ENCODE results near the gene CEP85L.
A peak's percentile ranks its signal among the peaks of the same experiment; 100 is the strongest.

CEP85L gene

DNA sequence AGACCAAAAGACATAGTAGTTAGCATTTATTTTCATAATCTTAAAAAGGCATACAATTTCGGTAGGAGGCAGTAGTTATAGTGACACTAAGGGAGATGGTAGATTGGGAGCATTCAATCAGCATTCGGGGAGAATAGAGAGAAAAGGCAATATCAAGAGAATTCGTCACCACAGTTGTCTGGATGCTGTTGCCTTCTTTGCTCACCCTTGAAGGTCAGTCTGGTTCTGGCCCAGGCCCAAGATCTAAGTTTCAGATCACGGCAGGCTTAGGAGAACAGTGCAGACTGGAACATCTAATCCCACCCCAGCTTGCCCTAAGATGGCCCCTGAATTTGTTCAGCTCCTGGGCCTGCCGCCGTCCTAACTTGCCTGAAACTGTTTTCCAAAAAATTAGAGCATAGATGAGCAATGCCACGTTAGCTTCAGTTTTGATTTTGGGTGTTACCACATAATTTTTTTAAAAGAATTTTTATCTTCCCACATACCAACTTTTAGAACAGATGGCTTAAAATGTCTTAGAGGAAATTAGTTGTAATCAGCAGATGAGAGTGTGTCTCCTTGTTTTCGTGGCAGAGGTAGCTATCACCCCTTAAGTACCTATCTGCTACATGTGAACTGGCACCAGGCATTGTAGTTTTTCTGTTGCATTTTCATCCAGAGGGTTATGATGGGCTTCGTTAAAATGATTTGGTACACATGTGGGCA is 8.3 kb upstream of the CEP85L start:
- DNase-seq: no peak

DNA sequence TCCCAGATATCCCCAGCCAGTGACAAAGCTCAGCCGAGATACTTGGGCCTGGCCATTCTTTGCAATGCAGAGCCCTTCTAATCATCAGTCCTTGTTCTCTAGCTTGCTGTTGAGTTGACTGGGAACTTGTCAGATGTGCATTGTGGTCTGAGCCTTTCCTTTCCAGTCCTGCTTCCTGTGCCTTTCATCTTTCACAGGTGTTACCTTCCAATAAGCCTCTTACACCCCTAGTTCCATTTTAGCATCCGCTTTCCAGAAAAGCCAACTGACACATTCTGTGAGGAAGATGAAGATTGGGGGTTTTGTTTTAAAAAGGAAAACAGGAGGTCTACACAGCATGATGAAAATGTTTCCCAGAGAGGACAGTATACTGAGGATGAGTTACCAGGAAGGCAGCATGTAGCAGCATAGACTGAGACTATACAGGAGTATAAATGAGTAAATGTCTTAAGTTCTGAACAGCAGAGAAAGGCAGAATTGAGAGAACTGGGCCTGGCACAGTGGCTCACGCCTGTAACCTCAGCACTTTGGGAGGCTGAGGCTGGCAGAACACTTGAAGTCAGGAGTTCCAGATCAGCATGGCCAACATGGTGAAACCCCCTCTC is 5.6 kb upstream of the CEP85L start:
- no peak for DNase-seq

DNA sequence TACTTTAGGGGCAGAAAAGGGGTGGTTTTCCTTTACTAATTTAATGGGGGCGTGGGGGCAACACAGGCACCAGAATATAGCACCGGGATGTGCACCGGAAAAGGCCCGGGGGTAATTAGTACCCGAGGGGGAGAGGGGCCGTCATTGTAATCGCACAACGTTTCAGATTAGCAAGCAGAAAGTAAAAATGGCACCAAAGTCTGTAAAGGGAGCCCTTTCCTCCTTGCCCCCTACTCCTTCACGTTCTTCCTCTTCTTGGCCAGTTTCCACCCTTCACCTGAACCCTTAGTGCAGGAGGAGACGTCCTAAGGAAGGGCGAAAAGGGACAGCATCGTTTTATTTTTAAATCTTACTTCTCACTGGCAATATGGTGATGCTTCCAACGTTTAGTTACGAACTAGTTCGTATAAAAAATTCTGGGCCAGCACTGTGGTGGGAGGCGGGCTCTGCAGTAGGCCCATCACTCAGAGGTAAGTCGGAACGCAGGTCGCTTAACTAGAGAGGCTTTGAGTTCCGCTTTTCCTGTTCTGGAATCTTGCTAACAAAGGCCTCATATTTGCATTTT is 742 bp upstream of the CEP85L start:
- no peak for DNase-seq

DNA sequence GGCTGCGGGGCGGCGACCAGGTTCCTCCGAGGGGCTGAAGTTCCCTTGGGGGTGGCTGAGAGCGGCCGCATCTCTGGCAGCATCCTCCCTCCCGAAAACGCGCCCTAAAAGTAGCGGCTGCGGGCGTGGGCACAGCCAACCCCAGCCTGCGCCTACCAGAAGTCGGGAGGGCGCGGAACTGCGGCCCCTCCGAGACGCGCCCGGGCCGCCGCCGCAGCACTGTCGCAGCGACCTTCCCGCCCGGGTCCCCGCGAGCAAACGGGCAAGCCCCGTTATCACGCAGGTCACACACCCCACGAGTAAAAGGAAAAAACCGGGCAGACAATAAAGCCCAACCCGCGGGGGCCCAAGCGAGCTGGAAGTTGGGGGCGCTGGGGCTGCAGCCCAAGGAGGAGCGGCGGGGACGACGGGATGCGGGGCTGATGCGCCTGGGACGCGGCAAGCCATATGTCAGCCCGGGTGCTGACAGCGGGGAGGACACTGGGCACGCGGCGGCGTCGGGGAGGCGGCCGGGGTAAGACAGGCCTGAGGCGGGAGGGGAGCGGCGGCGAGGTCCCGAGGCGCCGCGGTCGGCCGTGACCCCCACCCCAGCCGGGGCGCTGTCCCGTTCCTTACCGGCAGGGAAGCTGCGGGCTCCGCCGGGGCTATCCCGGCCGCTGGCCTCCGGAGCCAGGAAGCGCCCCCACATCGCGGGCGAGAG is 659 bp downstream of the CEP85L start:
- DNase-seq: peak; percentile 42

DNA sequence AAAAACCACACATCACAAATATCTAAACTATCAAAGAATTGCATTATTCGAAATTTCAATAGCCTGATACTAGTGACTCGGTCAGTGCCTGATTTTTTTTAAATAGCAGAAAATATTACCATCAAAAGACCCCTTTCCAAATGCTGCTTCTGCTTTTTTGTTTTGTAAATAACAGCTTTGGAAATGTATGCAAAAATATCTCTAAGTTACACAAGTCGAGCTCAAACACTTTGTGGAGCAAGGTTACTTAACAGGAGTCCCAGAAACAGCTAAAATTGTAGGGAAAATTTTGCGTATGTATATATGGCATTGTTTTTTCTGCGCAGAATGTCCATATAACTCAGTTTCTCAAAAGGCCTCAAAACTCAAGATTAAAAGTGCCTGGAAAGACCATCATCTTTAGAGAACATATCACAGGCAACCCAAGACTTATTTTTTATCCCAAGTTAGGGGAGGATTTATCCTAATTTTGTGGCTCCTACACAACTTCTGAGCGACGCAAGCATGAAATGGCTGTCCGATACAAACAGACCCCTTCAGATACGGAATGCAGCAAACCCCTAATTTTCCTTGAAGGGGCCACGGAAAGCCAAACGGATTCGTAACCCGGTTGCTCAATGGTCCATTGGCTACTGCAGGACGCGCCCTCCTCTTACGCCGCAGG is 1.3 kb downstream of the CEP85L start:
- no peak for DNase-seq

DNA sequence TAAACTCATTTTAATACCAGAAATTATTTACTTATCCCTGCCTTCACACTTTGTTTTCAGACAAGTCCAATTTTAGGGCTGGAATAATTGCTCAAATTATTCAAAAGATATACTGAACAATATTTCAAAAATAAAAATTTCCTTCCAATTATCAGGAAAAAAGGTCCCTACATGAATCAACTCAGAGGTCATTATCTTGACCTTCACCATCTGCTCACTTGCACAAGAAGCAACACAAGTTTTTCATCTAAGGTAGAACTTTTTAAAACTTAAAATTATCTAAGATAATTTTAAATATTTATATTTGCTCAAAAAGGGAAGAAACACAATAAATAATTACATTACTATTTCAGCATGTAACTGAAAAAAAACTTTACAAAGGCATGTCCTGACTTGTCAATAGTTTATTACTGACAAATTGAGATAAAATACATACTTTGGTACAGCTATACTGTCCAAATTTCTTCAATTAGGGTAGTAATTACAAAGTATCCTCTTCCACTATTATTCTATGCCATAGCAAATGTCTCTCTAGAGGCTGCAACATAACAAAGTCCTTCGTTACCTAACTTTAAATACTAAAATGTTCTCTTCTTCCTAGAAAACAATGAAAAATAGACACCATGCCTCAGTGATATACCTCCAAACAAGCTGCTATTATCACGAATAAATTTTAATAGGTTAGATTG is 2.4 kb downstream of the CEP85L start:
- DNase-seq: no peak

DNA sequence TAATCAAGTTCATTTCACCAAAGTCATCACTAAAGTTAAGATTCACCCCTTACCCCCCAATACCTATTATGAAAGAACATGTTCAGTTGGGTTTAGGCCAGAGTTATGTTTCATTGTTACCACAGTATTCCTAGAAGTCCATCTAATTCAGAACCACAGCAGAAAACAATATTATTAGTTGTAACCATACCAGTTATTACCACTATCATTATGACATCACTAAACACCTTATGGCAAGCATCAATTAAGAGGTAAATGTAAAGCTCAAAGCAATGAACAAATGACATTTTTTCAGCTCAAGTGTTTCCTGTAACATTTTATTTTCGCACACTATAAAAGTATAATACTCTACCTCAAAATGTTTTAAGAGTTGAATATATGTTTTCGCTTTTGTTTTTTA is 4.4 kb downstream of the CEP85L start:
- DNase-seq: no peak

DNA sequence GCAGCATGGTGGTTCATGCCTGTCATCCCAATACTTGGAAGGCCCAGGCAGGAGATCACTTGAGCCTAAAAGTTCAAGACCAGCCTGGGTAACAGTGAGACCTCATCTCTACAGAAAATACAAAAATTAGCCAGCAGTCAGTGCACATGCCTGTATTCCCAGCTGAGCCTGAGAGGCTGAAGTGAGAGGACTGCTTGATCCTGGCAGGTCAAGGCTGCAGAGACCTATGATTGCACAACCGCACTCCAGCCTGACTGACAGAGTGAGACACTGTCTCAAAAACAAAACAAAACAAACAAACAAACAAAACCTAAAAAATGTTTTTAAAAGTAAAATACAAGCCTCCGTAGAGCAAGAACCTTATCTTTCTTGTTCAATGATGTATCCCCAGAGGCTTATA is 6.0 kb downstream of the CEP85L start:
- DNase-seq: no peak

DNA sequence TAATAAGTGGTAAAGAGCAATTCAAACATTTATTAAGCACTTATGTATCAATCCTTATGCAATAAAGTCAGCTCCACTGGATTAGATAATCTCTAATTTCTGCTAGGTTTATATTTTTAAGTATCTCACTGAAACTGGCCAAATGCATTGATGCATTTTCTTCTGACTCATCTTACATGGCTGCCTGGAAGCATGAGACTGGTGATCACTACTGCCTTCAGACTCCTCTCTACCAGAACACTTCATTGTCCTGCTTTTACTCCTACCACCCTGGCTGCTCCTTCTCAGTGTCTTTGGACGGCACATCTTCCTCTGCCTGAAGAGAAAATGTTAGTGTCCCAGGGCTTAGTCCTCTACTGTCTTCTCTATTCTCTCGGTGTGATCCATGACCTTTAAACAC is 7.4 kb downstream of the CEP85L start:
- no peak for DNase-seq

DNA sequence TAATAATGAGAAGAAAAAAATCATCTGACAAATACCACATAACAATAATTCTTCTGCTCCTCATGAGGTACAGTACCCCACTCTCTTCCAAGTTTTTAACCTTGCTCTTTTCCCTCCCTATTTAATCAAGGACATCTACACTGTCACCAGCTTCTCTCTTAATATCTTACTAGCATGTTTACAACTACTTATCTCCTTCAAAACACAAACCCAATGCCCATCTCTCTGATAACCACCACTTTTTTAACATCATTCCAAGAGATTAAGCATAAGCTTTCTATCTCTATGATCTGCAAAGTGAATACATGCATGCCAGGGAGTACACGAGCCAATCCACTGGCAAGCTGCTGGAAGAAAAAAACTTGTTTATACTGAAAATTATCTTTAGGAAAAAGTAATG is 10.3 kb downstream of the CEP85L start:
- DNase-seq: no peak

DNA sequence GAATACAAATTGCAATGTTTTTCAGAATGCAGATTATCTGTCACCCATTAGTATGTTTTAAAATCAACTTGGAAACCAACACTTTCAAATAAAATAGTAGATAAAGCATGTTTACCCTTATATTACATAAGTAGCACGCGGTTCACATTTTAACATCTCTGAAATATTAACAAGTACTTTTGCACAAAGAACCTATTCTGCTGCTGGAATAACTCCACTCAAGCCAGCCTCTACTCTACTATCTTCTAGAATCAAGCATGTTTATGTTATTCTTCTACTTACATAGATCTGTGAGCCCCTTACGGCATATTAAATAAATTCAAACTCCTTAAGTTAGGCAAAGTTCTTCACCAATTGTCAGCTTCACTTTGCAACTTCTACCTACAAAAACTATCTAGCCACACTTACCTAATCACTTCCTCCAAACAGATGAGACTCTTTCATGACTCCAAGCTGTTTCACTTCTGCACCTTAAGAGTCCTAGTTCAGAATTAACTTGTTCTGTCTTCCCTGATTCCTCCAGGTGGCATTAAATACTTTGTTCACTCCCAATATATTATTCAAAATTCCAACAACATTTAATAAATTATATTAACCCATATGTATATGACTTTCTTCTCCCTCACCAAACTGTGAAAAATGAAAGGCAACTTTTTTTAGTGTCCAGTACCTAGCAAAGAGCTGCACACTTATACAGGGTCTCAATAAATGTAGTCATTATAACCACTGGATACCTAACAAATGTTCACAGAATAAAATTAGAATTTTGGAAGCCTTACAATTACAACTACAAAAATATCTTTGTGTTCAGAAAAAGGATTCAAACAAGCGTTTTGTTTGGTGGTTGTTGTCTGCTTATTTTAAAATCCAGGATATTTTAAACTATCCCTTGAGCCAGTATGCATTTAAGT is 12.1 kb downstream of the CEP85L start:
- no peak for DNase-seq

DNA sequence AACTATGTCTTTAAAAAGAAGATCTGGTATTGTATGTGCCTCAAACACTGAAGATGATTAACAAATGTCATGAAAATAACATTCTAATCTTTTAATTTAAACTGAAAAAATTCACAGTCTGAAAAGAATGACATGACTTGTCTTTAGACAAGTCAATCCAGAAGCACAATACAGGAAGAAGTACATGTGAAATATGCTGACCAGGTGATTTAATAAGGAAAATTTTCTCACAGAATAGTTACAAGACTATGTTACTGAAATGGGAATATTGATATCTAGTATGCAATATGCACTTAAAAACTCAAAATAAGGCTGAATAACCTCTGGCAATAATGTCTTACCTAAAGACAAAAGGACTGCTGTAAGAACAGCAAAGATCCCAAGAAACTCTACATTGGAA is 13.1 kb downstream of the CEP85L start:
- no peak for DNase-seq

DNA sequence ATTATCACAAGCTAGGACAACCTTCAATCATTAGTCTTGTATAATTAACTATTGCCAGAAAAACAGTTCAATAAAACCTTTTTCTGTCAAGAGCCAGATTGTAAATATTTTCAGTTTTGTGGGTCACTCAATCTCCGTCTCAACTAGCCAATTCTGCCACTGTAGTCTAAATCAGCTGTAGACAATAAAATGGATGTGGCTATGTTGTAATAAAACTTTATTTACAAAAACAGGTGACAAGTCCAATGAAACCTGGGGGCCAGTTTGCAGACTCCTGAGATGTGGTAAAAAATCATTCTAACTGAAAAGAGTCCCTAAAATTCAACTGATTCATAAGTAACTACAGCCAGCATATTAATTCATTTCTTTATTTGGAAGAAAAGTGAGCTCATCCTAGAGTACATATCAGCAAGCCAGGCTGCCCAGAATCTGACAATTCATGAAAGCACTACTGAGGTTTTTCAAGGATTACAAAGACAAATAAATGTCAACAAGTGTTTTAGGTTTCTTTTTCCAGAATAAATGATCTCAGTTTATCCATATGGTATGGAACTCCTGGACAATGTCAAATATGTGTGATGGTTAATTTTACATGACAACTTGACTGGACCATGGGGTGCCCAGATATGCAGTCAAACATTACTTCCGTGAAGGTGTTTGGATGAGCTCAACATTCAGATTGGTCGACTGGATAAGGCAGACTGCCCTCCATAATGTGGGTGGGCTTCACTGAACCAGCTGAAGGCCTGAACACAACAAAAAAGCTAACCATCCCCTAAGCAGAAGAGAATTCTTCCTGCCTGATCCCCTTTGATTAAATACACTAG is 15.3 kb downstream of the CEP85L start:
- no peak for DNase-seq

DNA sequence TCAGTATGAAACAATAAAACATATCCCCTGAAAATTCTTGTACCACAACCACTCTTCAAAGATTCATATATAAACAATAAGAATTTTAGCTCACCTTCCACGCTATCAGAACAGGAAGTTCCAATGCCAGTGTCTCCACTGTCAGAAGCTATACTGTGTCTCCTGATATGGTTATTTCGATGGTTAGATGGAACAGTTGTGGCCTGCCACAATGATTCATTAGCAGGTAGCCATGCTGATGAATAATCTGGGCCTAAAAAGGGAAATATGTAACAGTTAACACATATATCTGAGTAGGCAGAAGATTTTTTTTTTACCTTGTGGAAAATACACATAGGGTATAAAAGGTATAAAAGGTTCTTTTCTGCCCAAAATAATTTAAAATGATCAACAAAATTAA is 19.0 kb downstream of the CEP85L start:
- no peak for DNase-seq

DNA sequence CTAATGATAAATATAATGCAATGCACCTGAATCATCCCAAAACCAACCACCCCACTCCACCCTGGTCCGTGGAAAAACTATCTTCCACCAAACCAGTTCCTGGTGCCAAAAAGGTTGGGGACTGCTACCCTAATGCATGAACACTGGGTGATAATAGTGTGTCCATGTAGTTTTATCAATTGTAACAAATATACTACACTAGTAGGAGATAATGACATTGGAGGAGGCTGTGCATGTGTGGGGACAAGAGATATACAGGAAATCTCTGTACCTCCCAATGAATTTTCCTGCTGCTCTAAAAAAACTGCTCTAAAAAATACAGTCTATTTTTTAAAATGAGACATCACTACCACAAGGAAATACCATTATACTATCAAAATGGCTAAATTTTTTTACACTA is 20.5 kb downstream of the CEP85L start:
- DNase-seq: no peak

DNA sequence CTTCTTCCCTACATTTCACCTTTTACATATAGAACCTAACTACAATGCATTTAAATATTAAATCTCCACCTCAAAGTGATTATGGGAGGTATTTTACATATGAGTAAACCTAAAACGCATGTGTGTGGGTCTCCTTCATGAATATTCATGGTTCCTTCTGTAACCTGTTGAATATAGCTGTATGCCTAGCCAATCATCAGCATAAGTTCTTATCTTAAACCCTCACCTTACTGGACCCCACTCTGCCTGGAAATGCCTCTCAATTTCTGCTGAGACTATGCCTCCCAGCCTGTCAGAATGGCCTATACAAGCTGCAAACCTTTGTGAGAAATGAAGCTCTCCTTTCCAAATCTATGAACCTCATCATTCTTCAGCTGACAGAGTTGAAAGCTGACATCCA is 21.3 kb downstream of the CEP85L start:
- DNase-seq: no peak

DNA sequence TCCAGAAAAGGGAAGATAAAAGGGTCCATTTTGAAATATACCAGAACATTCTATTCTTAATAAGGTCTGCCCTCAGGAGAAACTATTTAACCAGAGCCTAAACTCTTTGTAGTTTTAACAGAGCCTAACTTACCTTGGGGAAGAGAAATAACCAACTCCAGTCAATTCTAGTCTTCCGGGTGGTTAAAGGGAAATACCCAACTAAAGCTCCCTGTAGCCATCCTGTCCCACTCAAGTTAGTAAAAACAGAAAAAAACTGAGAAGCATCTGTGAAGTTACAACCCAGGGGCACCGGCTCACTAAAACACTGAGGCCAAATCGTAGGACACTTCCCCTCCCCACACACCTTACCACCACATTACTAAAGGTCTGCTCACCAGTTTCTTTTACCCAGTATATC is 23.7 kb downstream of the CEP85L start:
- DNase-seq: no peak

DNA sequence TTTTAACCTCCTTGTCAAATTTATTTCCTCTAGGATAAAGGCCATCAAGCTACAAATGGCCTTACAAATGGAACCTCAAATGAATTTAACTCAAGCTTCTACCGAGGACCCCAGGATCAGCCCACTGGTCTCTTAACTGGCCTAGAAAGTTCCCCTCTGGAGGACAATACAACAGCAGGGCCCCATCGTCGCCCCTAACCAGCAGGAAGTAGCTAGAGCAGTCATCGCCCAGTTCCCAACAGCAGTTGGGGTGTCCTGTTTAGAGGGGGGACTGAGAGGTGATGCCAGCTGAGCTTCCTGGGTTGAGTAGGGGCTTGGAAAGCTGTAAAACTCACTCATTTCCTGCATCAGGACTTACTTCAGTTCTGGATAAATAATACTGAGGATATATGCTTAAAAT is 25.6 kb downstream of the CEP85L start:
- DNase-seq: no peak

DNA sequence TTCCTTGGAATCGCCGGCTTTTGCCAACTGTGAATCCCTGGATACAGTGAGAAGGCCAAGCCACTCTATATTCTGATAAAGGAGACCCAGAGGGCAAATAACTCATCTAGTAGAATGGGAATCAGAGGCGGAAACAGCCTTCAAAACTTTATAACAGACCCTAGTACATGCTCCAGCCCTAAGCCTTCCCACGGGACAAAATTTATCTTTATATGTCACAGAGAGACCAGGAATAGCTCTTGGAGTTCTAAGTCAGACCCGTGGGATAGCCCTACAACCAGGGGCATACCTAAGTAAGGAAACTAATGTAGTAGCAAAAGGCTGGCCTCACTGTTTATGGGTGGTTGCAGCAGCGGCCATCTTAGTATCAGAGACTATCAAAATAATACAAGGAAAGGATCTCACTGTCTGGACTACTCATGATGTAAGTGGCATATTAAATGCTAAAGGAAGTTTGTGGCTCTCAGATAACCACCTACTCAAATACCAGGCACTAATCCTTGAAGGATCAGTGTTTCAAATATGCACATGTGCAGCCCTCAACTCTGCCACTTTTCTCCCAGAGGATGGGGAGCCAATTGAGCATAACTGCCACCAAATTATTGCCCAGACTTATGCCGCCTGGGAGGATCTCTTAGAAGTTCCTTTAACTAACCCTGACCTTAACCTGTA is 29.5 kb downstream of the CEP85L start:
- no peak for DNase-seq

DNA sequence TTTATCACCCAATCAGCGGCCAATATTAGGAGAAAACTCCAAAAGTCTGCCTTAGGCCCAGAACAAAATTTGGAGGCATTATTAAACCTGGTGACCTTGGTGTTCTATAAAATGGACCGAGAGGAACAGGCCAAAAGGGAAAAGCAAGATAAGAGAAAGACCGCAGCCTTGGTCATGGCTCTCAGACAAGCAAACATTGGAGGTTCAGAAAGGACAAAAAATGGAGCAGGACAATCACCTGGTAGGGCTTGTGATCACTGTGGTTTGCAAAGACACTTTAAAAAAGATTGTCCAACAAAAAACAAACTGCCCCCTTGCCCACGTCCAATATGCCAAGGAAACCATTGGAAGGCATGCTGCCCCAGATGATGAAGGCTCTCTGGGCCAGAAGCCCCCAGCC is 31.2 kb downstream of the CEP85L start:
- DNase-seq: no peak

Data from stimulated activated CD4-positive, alpha-beta T cell treated with anti-CD3 and anti-CD28 coated beads, Interleukin-1b, Interleukin-23, amount 100 ng/mL, for 48 hours (primary cell).